ENCODE results near the gene RGS7. TPM values are rescaled to one million over a fixed set of nuclear protein-coding genes. Genes with fewer than 3 reads are reported as not detected.

RGS7 gene
- total and polyA plus RNA-seq, 2 of the 8 experiments (the other 6 are each of a cell fraction or from before 2014, with no cell fraction given), result 1.6 to 3.0 TPM

GRCh38 chr1:240739754-240740153 lies 617.3 kb downstream of the RGS7 start (continued):
- TF ChIP-seq MAX (IDR thresholded peaks at IDR 0.05) (no peak), EGR1 (IDR thresholded peaks at IDR 0.05; ENCODE audit: borderline replicate concordance, low read depth, low read length) (no peak), NANOG (IDR thresholded peaks at IDR 0.05; ENCODE audit: insufficient read depth, low read depth, low read length, poor library complexity, severe bottlenecking) (no peak)
